Skeletal muscle tissue (tissue), 4 donors: ENCODE data around the gene DRGX. TPM values are rescaled to one million over a fixed set of nuclear protein-coding genes. Genes with fewer than 3 reads are reported as not detected.

Experiments used
- H3K27ac ChIP-seq: one replicate; pipeline ENCODE4 v1.7.0; 2013; ENCODE audit warnings: mild to moderate bottlenecking, low read depth, low read length, inconsistent platforms
- H3K27me3 ChIP-seq, 3 donors: one replicate each; pipeline ENCODE4 v1.7.0; 2013; ENCODE audit warnings: low read length in 3 of 3; ENCODE audit not compliant: control insufficient read depth in 3 of 3, insufficient read depth in 3 of 3
- H3K36me3 ChIP-seq, 3 donors: one replicate each; pipeline ENCODE4 v1.7.0; 2013; ENCODE audit warnings: low read length in 3 of 3; ENCODE audit not compliant: control insufficient read depth in 3 of 3, insufficient read depth in 3 of 3
- H3K4me1 ChIP-seq, 3 donors: one replicate each; pipeline ENCODE4 v1.7.0; 2013; ENCODE audit warnings: low read length in 3 of 3, mild to moderate bottlenecking in 3 of 3; ENCODE audit not compliant: control insufficient read depth in 3 of 3, insufficient read depth in 3 of 3
- H3K4me3 ChIP-seq, 3 donors: one replicate each; pipeline ENCODE4 v1.7.0; 2013; ENCODE audit warnings: low read length in 3 of 3
- H3K9ac ChIP-seq, 3 donors: one replicate each; pipeline ENCODE4 v1.7.0; 2013; ENCODE audit warnings: low read length in 3 of 3, mild to moderate bottlenecking in 3 of 3, moderate library complexity in 2 of 3, low read depth in 1 of 3
- H3K9me3 ChIP-seq, 3 donors: one replicate each; pipeline ENCODE4 v1.7.0; 2013; ENCODE audit warnings: low read length in 3 of 3; ENCODE audit not compliant: control insufficient read depth in 3 of 3
- total RNA-seq: library from RNA; depleted of rRNA; stranded (reverse); fragments of >200 nt; gene quantifications from one replicate; pipeline ENCODE4 v1.2.3, GENCODE V29; 2014
- donor health status: Osteomylitis.

Gene DRGX
- total RNA-seq, 1 donor from 2014 or later, result not detected

DNA sequence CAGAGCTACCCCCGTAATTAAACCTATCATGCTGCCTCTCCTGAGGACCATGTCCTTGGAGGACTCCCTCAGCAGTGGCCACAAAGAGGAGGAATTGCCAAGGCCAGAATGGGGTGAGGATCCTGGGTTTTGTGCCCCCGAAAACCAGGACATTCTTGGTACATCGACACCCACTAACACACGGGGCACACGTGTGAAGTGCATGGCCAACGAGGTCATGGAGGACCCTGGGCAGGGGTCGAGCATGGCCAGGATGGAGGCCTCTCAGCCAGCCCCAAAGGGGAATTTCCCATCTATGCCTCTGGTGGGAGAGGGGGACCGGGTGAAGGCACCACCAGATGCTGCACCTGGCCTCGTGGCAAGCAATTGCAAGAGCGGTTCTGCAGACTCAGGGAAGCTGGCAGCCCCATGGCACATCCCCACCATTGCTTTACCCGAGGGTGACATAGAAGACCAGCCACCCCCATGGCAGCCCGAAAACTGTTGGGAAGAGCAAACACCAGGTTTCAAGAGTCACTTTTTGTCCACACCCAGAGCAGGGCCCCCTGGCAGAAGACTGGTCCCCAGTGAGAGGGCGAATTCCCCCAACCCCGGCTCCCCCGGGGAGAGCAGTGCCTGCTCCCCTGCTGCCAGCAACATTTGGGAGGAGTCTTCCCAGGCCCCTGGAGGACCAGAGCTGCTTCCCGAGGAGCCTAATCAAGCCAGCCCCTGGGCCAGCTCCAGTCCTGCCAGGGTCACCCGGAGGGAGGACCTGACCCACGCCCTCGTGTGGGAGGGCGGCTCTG lies 70.6 kb downstream of the DRGX start:
- peaks cover 7 to 26% (median 24%) of the 10 kb centered on the region in 3 donors for H3K4me1 ChIP-seq
- H3K27ac ChIP-seq, result no peak overlapping the region
- H3K27me3 ChIP-seq, result no peaks in the 10 kb centered on the region
- no peak overlapping the region for H3K4me3 ChIP-seq
- peaks cover 45 to 52% (median 47%) of the 10 kb centered on the region in 3 donors for H3K36me3 ChIP-seq
- no peaks in the 10 kb centered on the region for H3K9me3 ChIP-seq
- H3K9ac ChIP-seq, result peak overlapping the region in 1 of 3 donors; percentile 40

DNA sequence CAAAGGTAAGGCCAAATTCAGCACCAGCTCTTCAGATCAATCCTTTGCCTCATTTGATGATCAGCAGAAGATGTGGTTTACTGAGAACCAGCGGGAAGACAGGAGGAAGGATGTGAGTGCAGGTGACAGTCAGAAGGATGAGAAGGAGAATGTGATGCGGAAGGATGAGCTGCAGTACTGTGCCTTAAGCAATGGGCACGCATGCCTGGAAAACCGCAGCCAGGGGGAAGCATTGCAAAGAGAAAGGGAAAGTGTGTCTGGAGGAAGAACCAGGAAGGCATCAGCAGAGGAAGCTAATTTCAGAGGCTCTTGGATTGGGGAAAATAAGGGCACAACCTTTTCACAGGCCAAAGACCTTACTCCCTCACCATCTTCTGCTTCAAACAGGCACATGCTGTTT lies 71.2 kb downstream of the DRGX start:
- Histone ChIP-seq H3K27ac (no peak overlapping the region), H3K9ac (no peak overlapping the region), H3K9me3 (no peaks in the 10 kb centered on the region), H3K4me1 (peaks cover 7 to 29% (median 28%) of the 10 kb centered on the region in 3 donors), H3K36me3 (peaks cover 48 to 58% (median 49%) of the 10 kb centered on the region in 3 donors), H3K4me3 (no peak overlapping the region), H3K27me3 (no peaks in the 10 kb centered on the region)

DNA sequence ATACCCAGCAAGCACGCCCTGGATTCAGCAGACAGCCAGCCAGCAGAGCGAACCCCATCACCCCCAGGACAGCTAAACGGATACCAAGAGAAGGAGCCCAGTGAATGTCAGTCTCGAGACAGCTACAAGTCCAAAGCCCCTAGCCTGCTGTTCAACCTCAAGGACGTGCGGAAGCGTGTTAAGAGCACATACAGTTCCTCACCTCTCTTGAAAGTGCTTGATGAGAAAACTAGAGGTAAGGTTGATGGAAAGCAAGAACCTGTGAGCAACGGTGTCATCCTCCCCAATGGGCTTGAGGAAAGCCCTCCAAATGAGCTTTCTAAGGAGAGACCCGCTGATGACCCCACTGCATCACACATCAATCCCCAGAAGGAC lies 72.0 kb downstream of the DRGX start:
- Histone ChIP-seq H3K27me3 (no peaks in the 10 kb centered on the region), H3K4me1 (peaks cover 7 to 29% (median 28%) of the 10 kb centered on the region in 3 donors), H3K4me3 (no peak overlapping the region), H3K27ac (peak overlapping the region; percentile 25), H3K36me3 (peaks cover 51 to 62% (median 53%) of the 10 kb centered on the region in 3 donors), H3K9me3 (no peaks in the 10 kb centered on the region), H3K9ac (no peak overlapping the region)

DNA sequence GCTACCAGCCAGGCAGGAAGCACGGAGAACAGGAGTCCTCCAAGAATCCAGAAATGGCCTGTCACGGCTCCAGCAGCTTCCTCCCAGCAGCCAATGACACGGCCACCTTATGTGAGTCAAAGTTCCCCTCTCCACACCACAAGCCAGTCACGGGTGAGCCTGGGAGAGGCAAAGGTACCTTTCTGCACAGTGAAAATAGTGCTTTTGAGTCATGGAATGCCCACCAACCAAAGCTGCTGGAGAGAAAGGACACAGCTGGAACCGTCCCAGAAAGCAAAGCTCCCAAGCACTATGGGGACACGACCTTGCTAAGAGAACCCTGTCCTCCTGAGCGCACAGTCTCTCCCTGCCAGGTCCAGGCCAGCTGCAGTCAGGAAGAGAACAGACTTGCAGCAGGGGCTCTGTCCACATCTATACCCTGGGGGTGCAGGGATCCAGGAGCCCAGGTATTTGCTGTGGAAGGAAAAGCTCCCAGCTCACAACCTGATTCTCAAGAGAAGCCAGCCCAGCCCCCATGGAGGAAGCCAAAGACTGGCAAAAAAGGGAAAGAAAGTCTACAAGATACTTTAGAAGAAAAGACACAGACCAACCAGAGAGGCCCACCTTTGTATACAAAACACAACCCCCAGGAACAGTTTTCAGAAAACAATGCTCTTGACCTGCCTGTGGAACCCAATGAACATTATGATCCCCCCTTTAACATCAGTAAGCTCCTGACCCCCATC lies 72.6 kb downstream of the DRGX start:
- peak overlapping the region; percentile 25 for H3K27ac ChIP-seq

DNA sequence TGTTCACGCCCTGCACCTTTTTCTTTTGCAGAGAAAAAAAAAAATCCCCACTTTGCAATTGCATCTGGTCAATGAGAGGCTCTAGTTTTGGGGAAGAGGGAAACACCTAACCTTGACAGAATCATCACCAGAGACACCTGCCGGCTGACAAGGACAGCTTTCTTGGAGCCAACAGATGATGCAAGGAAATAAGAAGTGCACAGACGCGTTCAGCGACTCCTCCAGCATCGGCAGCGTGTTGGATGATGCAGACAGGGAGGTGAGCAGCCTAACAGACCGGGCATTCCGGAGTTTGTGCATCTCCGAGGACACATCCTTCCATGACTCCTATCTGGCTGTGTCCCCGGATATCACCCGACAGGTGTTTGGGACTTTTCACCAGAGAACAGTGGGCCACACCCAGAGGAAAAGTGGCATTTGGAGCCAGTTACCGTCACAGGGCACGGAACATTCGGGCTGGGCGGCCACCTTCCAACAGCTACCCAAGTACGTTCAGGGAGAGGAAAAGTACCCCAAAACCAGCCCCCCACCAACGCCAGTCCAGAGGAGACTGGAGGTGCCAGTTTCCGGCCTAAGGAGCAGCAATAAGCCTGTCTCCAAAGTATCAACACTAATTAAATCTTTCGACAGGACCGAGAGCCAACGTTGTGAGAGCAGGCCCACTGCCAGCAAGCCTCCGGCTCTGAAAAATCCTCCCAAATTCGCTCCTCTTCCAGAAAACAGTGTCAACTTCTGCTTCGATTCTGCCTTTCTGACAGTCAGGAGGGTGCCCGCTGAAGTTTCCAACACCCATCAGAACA lies 73.3 kb downstream of the DRGX start:
- Histone ChIP-seq H3K4me3 (no peak overlapping the region), H3K27ac (peak overlapping the region; percentile 25), H3K4me1 (peaks cover 11 to 38% (median 37%) of the 10 kb centered on the region in 3 donors), H3K36me3 (peaks cover 65 to 73% (median 65%) of the 10 kb centered on the region in 3 donors), H3K9me3 (no peaks in the 10 kb centered on the region), H3K9ac (peak overlapping the region in 2 of 3 donors; percentile 16 to 33), H3K27me3 (no peaks in the 10 kb centered on the region)

More for the DNA sequence above, 72.6 kb downstream of the DRGX start:
- Histone ChIP-seq H3K9me3 (no peaks in the 10 kb centered on the region), H3K36me3 (peaks cover 57 to 67% (median 59%) of the 10 kb centered on the region in 3 donors), H3K27me3 (no peaks in the 10 kb centered on the region), H3K4me3 (no peak overlapping the region), H3K4me1 (peaks cover 10 to 33% (median 33%) of the 10 kb centered on the region in 3 donors), H3K9ac (peak overlapping the region in 1 of 3 donors; percentile 40)

DNA sequence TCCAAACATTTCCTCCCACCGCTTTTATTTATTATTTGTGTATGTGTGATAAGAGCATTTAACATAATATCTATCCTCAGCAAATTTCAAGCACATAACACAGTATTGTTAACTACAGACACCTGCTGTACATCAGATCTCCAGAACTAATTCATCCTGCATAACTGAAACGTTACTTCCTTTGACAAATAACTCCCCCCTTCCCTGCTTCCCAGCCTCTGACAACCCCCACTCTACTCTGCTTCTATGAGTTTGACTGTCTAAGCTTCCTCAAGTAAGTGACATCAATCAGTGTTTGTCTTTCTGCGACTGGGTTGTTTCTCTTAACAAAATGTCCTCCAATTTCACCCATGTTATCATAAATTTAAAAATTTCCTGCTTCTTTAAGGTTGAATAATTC lies 74.9 kb downstream of the DRGX start:
- Histone ChIP-seq H3K4me1 (peaks cover 11 to 38% (median 37%) of the 10 kb centered on the region in 3 donors), H3K27ac (no peak overlapping the region), H3K36me3 (peaks cover 63 to 75% (median 73%) of the 10 kb centered on the region in 3 donors), H3K9me3 (no peaks in the 10 kb centered on the region), H3K9ac (no peak overlapping the region), H3K27me3 (no peaks in the 10 kb centered on the region), H3K4me3 (no peak overlapping the region)

DNA sequence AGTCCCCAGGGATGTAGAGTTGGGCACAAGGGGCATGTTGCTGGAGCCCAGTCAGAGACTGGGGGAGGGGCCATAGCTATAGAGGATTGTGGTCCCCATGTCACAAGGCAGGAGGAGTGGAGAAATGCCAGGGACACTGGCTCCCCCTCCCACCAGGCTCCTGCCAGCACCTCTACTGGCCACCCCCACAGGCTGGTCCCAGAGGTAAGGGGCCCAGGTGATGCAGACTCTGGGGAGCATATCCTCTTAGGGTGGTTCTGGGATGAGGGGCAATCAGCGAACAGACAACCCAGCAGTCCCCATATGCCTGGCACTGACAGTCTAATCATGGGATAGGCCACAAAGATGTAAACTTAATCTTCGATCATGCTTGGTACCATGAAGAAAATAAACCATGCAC lies 75.7 kb downstream of the DRGX start:
- Histone ChIP-seq H3K27me3 (no peaks in the 10 kb centered on the region), H3K36me3 (peaks cover 63 to 73% (median 67%) of the 10 kb centered on the region in 3 donors), H3K4me1 (peaks cover 11 to 39% (median 38%) of the 10 kb centered on the region in 3 donors), H3K9me3 (no peaks in the 10 kb centered on the region), H3K9ac (no peak overlapping the region), H3K4me3 (no peak overlapping the region), H3K27ac (no peak overlapping the region)

DNA sequence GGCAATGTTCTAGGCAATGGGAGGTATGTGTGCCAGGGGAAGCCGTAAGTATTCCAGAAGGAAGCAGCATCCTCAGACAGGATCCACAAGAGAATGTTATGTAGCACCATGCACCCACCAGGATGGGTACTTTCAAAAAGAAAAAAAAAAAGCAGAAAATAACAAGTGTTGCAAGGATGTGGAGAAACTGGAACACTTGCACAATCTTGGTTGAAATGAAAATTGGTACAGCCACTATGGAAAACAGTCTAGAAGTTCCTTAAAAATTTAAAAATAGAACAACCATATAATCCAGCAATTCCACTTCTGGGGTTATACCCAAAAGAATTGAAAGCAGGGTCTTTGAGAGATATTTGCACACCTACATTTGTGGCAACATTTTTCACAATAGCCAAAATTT lies 76.7 kb downstream of the DRGX start:
- no peaks in the 10 kb centered on the region for H3K9me3 ChIP-seq
- H3K9ac ChIP-seq, result peak overlapping the region in 1 of 3 donors; percentile 46
- H3K27ac ChIP-seq, result no peak overlapping the region
- peaks cover 11 to 46% (median 40%) of the 10 kb centered on the region in 3 donors for H3K4me1 ChIP-seq
- no peak overlapping the region for H3K4me3 ChIP-seq
- H3K27me3 ChIP-seq, result no peaks in the 10 kb centered on the region
- peaks cover 53 to 64% (median 57%) of the 10 kb centered on the region in 3 donors for H3K36me3 ChIP-seq

DNA sequence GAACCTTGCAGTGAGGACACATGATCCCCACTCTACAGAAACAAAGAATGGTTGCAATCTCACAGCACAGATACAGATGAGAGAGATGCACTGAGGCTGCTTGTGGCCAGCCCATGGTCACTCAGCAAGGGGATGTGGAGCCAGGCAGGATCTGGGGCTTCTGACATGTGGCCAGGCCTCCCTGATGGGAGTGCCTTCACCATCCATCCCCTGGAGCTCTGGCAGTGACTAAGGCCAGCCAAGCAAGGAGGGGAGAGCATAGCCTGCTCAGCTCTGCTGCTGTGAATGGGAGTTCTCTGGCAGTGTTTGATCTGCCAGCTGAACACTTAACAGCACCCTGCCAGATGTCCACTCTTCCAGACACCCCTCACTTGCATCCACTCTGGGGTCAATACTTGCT lies 77.1 kb downstream of the DRGX start:
- H3K9me3 ChIP-seq, result no peaks in the 10 kb centered on the region
- peaks cover 49 to 59% (median 54%) of the 10 kb centered on the region in 3 donors for H3K36me3 ChIP-seq
- H3K27me3 ChIP-seq, result no peaks in the 10 kb centered on the region
- no peak overlapping the region for H3K27ac ChIP-seq
- H3K4me1 ChIP-seq, result peaks cover 13 to 45% (median 44%) of the 10 kb centered on the region in 3 donors
- peak overlapping the region in 1 of 3 donors; percentile 46 for H3K9ac ChIP-seq
- no peak overlapping the region for H3K4me3 ChIP-seq
